HG02798 (cell line): ENCODE measurements around the gene PTTG1IP2.
"Not testable (repeated sequence)": the region's sequence is repeated elsewhere in the genome, so short reads cannot be mapped to it uniquely, and the experiment has no call there.

Experiments
- ATAC-seq: cut with Tn5 transposase; IDR thresholded peaks from one replicate; pipeline ENCODE4 v1.9.1; 2021; ENCODE audit warnings: mild to moderate bottlenecking; ENCODE audit not compliant: unreplicated experiment, poor library complexity

PTTG1IP2 gene

DNA sequence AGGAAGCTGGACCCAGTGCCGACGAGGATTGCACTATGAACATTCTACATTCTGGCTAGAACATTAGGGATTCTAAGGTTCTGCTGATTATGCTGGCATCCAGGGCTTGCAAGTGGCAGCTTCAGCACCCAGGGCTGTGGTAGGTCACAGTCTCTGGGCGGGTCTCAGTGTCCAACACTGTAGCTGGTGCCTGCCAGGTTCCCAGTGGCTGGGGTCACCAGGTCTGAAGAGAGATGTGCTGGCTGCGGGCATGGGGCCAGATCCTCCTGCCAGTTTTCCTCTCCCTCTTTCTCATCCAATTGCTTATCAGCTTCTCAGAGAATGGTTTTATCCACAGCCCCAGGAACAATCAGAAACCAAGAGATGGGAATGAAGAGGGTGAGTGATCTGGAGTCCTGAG, at the start of gene PTTG1IP2:
Gene PTTG1IP2 (plus strand): TSS at position 86 of the 400 bp plus-strand sequence. CDS start 148 bp downstream, at position 234.
- ATAC-seq: no peak

DNA sequence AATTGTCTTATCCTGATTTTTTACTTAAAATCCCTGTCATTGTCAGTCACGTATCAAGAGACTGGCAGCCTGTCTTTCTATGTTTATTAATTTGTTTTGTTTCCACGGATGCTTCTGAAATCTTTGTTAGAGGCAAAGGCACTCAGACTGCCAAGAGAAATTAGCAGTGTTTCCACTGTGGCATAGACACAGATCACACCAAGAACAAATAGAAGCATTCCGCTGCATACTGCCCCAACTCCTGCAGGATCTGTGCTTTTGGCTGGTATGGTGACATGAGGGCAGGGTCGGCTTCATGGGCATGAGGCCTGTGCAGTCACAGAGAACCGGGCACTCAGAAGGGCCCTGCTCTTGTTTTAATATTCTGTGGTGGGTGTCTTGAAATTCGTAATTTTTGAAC, 47.8 kb upstream of the PTTG1IP2 start:
- ATAC-seq: no peak

DNA sequence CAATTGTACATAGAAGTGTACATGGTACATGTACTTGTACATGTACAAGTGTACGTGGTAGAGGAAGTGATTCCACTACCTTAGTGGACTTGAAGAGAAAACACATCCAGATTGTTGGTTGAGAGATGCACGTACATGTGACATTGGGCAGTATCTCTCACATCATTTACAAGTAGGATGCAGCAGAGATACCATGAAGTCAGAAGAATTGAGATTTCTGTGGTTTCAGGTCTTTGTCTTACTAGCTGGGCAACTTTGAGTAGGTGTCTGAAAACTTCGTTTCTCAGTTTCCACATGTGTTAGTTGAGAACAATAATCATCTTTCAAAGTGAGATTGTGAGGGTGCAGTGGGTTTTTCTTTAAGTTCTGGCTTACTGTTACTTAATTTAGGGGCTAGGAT, 44.7 kb upstream of the PTTG1IP2 start:
- peak; percentile 98 for ATAC-seq

DNA sequence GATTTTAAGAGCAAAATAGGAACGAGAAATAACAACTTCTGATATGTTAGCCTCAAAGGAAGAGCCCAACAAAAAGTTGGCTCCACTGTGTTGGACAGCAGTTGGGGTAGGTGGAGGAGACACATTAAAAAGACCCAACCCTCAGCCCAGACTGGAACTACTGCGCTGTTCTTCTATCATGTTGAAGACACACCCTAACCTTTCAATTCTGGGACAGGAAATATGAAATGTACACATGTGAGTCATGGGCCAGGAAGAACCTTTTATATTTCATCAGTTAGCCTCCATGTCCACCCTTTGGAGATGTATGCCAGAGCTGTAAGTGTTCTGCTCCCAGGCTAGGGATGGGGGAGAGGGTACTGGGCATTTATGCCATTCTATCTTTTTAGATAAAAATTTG, 44.1 kb upstream of the PTTG1IP2 start:
- no peak for ATAC-seq

DNA sequence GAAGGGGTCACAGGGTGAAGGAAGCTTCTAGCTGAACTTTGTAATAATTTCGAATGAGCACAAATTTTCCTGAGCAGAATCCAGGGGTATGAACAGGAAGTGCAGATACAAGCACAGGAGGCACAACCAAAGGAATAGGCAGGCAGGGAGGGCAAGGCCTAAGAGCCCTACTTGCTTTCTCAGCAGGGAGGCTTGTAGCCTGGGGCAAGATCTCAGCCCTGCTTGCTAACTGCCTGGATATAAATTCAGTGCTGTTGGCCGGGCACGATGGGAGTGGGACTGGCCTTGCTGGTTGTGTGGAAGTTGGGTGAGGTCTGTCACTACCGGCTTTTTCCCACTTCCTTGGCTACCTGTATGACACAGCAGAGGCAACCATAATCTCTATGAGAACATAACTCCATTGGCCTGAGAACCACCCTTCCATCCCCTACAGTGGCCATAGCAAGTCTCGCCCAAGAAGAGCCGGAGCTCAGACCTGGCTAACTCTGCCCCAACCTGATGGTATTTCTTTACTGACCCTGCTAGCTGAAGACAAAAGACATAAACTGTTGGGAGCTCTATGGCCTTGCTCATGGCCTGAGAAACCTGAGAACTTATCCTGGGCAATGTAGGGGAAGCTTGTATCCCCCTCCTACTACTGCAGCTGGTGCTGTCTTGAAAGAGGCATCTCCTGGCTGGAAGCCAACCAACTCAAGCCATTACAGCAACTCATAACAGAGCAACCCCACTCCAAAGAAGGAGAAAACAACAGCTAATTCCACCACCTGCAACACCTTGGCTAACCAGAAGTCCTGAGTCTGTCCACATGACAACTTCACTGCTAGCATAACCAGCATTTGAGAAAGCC, 38.6 kb upstream of the PTTG1IP2 start:
- no peak for ATAC-seq

DNA sequence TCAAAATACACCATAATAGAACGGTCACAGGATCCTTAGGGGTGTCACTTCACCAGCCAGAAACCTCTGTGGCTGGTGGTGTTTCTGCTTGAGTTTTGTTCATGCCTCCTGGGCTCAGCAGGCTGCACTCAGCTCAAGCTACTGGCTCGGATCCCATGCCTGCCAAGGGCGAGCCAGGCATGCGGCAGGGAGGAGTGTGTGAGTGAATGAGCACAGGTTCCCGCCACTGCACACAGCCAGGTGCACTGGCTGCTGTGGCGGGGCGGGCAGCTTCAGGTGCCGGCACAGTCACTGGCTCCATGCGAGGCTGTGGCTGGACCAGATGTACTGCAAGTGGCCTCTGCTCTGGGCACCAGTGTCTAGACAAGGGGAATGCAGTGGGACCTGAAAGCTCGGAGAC, 36.7 kb upstream of the PTTG1IP2 start:
- ATAC-seq: no peak

DNA sequence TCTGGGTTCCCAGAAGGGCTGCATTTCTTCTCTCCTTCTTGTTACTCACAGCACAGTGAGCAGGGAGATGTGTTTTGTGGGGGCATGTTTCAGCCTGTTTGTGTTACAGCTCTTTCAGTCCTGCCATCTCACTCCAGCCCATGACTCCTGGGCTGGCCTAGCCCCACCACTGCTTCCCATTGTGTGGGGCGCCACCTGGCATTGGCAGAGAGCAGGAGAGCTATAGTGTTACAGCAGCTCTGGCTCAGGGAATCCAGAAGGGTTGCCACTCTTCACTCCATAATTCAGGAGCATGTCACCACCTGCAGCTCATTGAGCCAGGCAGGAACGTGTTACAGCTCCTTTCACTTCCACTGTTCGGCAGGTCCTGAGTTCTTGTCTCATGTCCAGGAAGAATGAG, 36.2 kb upstream of the PTTG1IP2 start:
- ATAC-seq: no peak

DNA sequence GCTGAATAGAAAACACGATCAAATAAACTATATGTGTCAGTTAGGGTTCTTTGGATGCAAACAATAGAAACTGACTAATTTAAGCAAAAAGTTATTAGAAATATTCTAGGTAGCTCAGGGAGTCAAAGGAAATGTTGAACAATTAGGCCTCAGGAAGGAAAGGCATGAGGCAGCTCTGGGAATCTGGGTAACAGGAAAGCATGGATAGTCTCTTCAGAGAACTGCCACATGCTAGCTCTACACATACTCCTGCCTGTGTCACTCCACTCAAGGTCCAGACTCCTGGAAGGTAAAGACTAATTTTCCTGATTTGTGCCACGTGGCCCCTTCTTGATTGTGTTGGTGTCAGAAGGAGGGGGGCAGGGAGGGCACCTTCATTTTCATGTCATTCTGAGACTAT, 23.8 kb upstream of the PTTG1IP2 start:
- no peak for ATAC-seq

DNA sequence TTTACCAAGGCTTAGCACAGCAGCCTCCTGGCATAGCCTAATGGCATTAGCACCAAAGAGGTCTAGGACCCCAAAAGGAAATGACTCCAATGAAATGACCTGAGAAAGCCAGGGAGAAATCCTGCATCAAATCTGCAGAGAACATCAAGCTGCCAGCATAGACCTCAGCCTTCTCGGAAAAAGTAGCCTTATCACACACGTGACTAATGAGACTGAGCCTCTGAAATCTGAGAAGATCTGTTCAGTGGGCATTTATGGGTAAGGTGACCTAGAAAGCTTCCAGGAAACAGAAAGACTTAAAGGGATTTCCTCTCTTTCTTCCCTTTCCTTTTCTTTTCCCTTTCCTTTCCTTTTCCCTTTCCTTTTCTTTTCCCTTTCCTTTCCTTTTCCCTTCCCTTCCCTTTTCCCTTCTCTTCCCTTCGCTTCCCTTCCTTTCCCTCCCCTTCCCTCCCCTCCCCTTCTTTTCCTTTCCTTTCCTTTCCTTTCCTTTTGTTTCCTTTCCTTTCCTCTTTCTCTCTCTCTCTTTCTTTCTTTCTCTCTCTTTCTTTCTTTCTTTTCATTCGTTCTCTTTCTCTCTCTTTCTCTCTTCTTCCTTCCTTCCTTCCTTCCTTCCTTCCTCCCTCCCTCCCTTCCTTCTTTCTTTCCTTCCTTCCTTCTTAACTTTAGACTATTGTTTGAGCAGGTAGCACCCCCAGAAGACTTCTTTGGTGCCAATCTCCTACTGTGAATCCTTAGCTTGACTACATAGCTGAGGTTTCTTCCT, 23.1 kb upstream of the PTTG1IP2 start:
- ATAC-seq: no peak

DNA sequence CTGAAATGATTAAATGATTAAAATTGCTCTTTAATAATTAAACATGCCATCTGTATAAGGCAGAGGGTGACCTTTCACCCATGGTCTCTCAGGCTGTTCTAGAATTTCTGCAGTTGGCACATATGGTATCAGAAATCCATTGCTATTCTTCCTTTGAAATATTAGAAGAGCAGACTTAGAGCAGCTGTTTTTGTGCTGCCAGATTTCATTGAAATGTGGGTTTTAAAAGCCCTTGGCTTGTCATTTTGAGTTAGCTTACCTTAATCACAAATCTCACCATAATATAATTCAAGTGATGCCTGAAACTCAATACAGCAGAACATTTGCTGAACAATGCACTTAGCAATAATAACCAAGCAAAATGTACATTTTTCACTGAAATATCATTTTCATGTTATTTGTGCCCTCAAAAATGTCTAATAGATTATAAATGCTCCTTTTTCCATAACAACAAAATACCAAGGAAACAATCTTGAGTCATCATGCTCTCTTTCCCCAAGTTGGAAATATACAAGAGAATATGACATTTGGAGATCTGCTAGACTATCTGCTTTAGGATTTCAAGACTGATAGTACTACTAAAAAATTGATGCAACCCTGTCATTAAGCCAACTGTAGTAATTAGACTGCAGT, 16.1 kb upstream of the PTTG1IP2 start:
- no peak for ATAC-seq

DNA sequence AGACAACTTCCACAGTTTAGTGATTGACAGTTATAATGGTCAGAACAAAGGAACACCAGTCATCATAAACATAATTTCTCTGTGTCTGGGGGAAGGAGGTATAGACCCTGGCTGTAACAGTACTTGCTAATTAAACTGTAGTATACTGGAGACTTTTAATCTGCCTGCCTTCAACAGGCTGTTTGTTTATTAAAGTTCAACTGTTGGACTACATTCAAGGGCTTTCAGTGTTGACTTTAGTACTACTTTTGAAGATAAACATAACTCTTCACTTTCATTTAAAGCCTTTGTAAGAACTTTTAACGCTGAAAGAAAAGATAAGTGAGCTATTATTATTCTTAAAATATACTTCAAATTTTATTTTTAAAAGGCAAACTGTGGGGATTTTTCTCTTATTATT, 15.5 kb upstream of the PTTG1IP2 start:
- ATAC-seq: no peak

DNA sequence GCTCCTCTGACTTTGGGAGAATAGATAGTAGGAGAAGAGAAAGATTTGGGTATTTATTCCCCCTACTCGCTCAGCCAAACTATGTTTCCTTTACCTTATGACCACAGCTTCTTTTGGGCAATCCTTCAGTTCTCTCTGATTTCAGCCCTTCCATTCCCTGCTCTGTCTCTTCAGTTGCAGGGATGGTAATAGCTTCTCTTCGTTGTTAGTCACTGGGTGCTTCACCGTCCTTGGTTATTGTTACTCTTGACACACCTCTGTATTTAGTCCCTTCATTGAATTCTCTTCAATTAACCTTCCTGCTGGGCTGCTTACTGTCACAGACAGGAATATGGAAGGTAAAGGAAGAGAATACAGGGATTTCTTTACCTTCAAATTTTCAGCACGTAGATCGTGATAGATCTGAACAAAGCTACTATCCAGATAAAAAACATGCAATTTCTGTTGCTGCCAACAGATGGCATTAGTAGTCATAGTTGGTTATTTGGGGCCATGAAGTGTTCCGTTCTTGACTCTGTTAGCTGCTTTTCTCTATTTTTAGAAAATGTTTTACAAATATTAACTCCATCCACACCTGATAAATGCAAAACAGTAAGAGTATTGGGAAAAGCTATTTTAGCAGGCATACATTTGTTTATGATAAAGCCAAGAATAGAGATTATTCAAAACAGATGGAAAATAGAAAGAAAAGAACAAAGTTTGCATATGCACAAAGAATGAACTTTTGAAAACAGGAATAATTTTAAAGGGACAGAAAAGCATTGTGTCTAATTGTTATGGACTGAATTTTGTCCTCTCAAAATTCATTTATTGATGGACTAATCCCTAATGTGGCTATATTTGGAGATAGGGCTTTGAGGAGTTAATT, 14.0 kb upstream of the PTTG1IP2 start:
- ATAC-seq: peak; percentile 69

DNA sequence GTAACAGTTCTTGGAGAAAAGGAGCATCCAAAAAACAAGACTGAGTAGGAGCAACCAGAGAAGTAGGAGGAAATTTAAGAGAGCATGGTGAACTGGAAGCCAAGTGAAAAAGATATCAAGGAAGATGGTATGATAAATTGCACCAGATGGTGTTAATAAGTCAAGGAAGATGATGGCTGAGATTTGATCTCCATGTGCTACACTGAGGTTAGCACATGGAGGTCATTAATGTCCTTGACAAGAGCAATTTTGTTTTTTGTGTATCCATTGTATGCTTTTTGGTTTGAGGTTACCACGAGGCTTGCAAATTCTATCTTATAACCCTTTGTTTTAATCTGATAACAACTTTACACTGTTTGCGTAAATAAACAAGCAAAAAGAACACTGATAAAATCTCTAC, 11.3 kb upstream of the PTTG1IP2 start:
- no peak for ATAC-seq

DNA sequence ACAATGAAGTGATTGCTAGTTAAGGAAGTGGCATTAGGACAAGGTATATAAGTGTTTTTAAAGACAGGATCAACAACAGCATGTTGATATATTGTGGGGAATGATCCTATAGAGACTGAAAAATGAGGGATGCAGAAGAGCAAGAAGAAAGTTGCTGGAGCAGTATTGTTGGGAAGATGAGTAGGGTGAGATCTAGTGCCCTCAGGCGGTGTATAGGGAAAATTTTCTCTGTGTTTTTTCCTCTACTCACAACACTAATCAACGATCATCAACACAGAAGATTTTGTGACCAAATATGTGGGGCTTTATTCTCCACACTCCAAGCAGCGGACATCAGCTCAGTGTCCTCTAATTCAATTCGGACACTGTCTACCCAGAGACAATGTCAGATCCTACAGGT, 9.6 kb upstream of the PTTG1IP2 start:
- no peak for ATAC-seq

DNA sequence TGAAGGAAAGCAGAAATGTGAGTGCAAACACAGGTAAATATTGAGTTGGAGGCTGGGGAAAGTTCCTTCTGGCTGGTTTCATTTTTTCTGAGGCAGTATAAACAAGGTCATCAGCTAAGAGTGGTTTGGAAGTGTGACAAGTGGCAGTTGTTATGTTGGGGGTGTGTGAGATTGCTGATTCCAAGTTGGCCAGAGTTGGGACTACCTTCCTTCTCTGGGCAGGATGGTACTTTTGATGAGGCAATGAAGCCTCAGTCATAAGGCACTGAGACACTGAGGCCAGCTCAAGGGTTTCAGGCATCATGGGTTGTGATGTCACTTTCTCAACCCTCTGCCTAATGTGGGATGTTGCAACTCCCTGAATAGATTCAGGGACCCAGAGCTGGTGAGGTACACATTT, 8.2 kb upstream of the PTTG1IP2 start:
- no peak for ATAC-seq

DNA sequence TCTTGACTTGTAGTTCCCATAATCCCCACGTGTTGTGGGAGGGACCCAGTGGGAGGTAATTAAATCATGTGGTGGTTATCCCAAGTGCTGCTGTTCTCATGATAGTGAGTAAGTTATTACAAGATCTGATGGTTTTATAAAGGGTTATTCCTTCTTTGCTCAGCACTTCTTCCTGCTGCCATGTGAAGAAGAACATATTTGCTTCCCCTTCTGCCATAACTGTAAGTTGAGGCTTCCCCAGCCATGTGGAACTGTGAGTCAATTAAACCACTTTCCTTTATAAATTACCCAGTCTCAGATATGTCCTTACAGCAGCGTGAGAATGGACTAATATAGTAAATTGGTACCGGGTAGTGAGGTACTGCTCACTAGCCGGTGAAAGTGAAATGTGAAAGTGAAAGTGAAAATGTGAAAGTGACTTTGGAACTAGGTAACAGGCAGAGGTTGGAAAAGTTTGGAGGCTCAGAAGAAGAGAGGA, 6.2 kb upstream of the PTTG1IP2 start:
- ATAC-seq: not testable (repeated sequence)

DNA sequence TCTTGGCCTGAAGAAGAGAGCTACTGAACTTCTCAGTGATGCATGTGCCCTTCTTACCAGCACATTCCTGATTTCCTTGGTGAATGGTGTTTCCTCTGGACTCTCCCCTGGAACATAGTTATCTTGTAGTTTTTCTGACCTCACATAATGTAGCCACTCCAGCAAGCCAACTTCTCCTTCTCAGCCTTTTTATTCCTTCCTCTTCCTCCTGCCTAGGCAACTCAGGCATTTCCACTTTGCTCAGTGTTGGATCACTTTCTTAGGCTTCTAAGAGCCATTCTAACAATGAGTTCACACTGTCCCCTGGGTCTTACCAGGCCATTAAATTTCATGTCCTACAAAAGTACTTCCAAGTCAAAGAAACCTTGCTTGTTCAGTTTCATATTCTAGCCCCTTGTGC, 3.6 kb upstream of the PTTG1IP2 start:
- no peak for ATAC-seq

DNA sequence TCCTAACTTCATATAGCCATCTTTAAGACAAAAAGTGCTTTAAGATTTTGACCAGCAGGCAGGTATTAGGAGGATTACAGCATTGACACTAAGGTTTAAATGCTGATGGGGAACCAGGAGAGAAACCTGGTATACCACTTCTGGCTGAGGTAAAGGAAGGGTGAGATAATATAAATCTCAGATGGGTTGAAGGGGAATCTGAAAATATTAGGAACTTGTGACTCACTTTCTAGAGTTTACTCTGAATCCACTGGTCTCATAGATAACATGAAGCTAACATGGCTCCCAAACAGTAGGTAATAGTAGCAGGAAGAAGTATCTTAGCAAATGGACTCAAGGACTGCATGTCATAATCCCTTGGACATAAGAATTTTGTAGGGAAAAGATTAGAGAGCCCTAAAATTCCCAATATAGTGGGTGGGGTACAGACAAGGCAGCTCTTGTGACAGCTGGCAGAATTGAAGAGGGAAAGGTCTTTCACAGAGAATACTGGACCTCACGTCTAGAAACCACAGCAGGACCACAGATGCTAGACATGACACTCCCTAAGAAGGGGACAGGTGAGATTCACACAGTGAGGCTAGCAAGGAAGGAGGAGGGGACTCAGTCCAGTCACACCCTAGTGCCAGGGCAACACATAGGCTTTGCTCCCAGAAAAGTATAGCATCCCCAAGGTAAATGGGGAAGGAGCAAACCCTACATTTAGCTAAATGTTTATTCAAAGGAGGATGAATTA, 3.5 kb downstream of the PTTG1IP2 start:
- no peak for ATAC-seq

DNA sequence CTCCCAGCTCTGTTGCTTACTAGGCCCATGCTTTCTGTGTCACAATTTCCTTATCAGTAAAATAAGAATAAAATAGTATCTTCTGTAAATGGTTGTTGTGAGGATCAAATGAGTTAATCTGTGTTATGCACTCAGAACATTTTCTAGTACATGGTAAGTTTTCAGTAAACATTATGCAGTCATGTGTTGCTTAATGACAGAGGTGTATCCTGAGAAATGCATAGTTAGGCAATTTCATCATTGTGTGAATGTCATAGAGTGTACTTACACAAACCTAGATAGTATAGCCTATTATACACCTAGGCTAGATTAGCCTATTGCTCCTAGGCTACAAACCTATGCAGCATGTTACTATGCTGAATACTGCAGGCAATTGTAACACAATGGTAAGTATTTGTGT, 4.4 kb downstream of the PTTG1IP2 start:
- no peak for ATAC-seq
